Gastrocnemius medialis (tissue), 4 donors: ENCODE data around the gene MARCHF3.

Experiments
- POLR2A ChIP-seq, 2 donors: fragments of 450-650 bp; IDR thresholded peaks; one replicate each; pipeline ENCODE4 v1.6.1; 2017; ENCODE audit warnings: antibody characterized with exemption in 2 of 2, mild to moderate bottlenecking in 2 of 2, moderate library complexity in 2 of 2
- TF ChIP-seq, protein P1 (sequence below), 5 experiments: fragments of 450-650 bp in 3 of 5; fragments of 200-600 bp in 2 of 5; sonication (generic) in 2 of 5; IDR thresholded peaks in 4 of 5; conservative IDR thresholded peaks in 1 of 5; 1 replicate in 4 of 5; 2 replicates in 1 of 5; pipeline ENCODE4 v1.5.1; 2016 to 2019; ENCODE audit warnings: antibody characterized with exemption in 5 of 5, mild to moderate bottlenecking in 3 of 5, moderate library complexity in 3 of 5

GRCh38 chr5:126837906-126838539 lies 192.3 kb downstream of the MARCHF3 start:
- TF ChIP-seq, protein P1, sequence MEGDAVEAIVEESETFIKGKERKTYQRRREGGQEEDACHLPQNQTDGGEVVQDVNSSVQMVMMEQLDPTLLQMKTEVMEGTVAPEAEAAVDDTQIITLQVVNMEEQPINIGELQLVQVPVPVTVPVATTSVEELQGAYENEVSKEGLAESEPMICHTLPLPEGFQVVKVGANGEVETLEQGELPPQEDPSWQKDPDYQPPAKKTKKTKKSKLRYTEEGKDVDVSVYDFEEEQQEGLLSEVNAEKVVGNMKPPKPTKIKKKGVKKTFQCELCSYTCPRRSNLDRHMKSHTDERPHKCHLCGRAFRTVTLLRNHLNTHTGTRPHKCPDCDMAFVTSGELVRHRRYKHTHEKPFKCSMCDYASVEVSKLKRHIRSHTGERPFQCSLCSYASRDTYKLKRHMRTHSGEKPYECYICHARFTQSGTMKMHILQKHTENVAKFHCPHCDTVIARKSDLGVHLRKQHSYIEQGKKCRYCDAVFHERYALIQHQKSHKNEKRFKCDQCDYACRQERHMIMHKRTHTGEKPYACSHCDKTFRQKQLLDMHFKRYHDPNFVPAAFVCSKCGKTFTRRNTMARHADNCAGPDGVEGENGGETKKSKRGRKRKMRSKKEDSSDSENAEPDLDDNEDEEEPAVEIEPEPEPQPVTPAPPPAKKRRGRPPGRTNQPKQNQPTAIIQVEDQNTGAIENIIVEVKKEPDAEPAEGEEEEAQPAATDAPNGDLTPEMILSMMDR (IDR thresholded peaks at IDR 0.05 in 4 of 5, conservative IDR thresholded peaks at IDR 0.05 in 1 of 5), result peak in 3 of 5 experiments; percentile 10 to 34 (median 27)
- no peak for TF ChIP-seq POLR2A (IDR thresholded peaks at IDR 0.05)
